CD4-positive, alpha-beta T cell treated with Interleukin-4 for 1 hour (primary cell): ENCODE measurements around the gene ADD2.

ENCODE experiments used
- DNase-seq, 2 donors: peaks; one replicate each; pipeline ENCODE4 v3.0.0-alpha.2; 2020 to 2022

The ADD2 gene

GRCh38 chr2:70670202-70670601 is 97.8 kb downstream of the ADD2 start:
- DNase-seq = no peak

GRCh38 chr2:70668911-70669310 is 99.1 kb downstream of the ADD2 start:
- no peak for DNase-seq

- DNase-seq = no peak
Observed at GRCh38 chr2:70668432-70668831, 99.6 kb downstream of the ADD2 start.

- no peak for DNase-seq
Observed at GRCh38 chr2:70664525-70664924, 103.5 kb downstream of the ADD2 start.

GRCh38 chr2:70663411-70663810 is 104.6 kb downstream of the ADD2 start:
- no peak for DNase-seq

GRCh38 chr2:70659551-70659950 is 108.4 kb downstream of the ADD2 start:
- DNase-seq = no peak

- no peak for DNase-seq
Observed at GRCh38 chr2:70658476-70658875, 109.5 kb downstream of the ADD2 start.

- DNase-seq = no peak
Observed at GRCh38 chr2:70657246-70657645, 110.8 kb downstream of the ADD2 start.

- DNase-seq = peak; percentile 20 to 55
Observed at GRCh38 chr2:70656421-70657010, 111.5 kb downstream of the ADD2 start.

- DNase-seq = no peak
Observed at GRCh38 chr2:70655786-70656185, 112.2 kb downstream of the ADD2 start.

- peak in 1 of 2 donors; percentile 31 for DNase-seq
Observed at GRCh38 chr2:70655211-70655610, 112.8 kb downstream of the ADD2 start.

GRCh38 chr2:70651727-70652126 is 116.3 kb downstream of the ADD2 start:
- no peak for DNase-seq

GRCh38 chr2:70651014-70651413 is 117.0 kb downstream of the ADD2 start:
- no peak for DNase-seq

GRCh38 chr2:70648961-70649360 is 119.0 kb downstream of the ADD2 start:
- DNase-seq = no peak

GRCh38 chr2:70647873-70648481 is 120.0 kb downstream of the ADD2 start:
- DNase-seq = peak; percentile 68 to 69

- no peak for DNase-seq
Observed at GRCh38 chr2:70646420-70646818, 121.6 kb downstream of the ADD2 start.

GRCh38 chr2:70645733-70646419 is 122.1 kb downstream of the ADD2 start:
- no peak for DNase-seq

- no peak for DNase-seq
Observed at GRCh38 chr2:70643715-70644114, 124.3 kb downstream of the ADD2 start.

- no peak for DNase-seq
Observed at GRCh38 chr2:70641263-70641784, 126.7 kb downstream of the ADD2 start.

- peak in 1 of 2 donors; percentile 6 for DNase-seq
Observed at GRCh38 chr2:70639841-70640436, 128.1 kb downstream of the ADD2 start.

- no peak for DNase-seq
Observed at GRCh38 chr2:70638561-70638960, 129.4 kb downstream of the ADD2 start.

- no peak for DNase-seq
Observed at GRCh38 chr2:70633508-70633907, 134.5 kb downstream of the ADD2 start.

- DNase-seq = no peak
Observed at GRCh38 chr2:70632966-70633365, 135.0 kb downstream of the ADD2 start.

- no peak for DNase-seq
Observed at GRCh38 chr2:70632388-70632787, 135.6 kb downstream of the ADD2 start.
